ENCODE measurements around the gene HLA-DQA2.
"Not testable (repeated sequence)": the region's sequence is repeated elsewhere in the genome, so short reads cannot be mapped to it uniquely, and the experiment has no call there.

The HLA-DQA2 gene

GRCh38 chr6:32782923-32783322 lies 41.7 kb downstream of the HLA-DQA2 start:
- not testable (repeated sequence) for DNase-seq

- peak; percentile 40 for DNase-seq
Observed at GRCh38 chr6:32785781-32786533, 44.8 kb downstream of the HLA-DQA2 start.

- DNase-seq, result no peak
Observed at GRCh38 chr6:32790306-32790705, 49.1 kb downstream of the HLA-DQA2 start.

DNA sequence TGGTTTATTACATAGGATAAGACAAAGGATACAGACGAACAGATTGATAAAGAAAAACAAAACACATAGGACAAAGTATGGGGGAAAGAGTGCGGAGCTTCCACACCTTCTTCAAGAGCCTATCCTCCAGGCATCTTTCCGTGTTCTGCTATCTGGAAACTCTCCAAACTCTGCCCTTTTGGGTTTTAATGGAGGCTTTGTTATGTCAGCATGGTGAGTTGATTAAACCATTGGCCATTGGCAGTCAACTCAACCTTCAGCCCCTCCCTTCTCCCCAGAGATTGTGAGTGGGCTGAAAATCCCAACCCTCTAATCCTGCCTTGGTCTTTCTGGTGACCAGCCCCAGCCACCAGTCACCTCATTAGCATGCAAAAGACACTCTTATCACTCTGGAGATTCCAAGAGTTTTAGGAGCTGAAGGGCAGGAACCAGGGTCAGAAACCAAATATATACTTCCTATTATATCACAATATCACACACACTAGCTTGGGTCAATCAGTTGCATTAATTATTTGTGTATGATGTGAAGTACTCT lies 51.8 kb downstream of the HLA-DQA2 start:
- DNase-seq, result no peak

- no peak for DNase-seq
Observed at GRCh38 chr6:32794510-32794909, 53.3 kb downstream of the HLA-DQA2 start.

Data from NCI-H69 (cell line).